SHP77 (cell line): ENCODE results near the gene TEAD1.
A peak's percentile ranks its signal among the peaks of the same experiment; 100 is the strongest.

Source experiments
- DNase-seq, 2 experiments: peaks; one replicate each; lab custom pipeline; 2025; lab: John Stamatoyannopoulos, UW

TEAD1 gene

DNA sequence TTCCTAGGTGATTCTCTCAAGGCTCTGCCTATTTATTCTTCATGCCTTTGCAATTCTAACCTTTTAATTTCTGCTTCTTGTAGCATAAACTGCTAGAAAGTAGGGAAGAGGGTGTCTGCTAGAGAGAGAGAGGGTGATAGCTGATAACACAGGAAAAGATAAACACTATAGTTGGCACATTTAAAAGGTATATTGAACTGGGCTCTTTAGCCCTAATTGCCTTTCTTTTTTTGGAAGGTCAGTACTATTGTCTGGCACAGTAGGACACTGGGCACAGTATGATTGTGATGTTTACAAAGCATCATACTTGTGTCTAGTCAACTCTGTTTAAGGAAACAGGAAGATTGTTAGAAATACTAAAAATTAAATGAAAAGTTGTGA lies 33.3 kb downstream of the TEAD1 start:
- DNase-seq = no peak

GRCh38 chr11:12711496-12711895 lies 37.3 kb downstream of the TEAD1 start:
- DNase-seq = no peak

- no peak for DNase-seq
Measured at GRCh38 chr11:12712132-12712531, 37.9 kb downstream of the TEAD1 start.

- DNase-seq = no peak
Measured at GRCh38 chr11:12715131-12715530, 40.9 kb downstream of the TEAD1 start.

- DNase-seq = no peak
Measured at GRCh38 chr11:12715941-12716340, 41.7 kb downstream of the TEAD1 start.

DNA sequence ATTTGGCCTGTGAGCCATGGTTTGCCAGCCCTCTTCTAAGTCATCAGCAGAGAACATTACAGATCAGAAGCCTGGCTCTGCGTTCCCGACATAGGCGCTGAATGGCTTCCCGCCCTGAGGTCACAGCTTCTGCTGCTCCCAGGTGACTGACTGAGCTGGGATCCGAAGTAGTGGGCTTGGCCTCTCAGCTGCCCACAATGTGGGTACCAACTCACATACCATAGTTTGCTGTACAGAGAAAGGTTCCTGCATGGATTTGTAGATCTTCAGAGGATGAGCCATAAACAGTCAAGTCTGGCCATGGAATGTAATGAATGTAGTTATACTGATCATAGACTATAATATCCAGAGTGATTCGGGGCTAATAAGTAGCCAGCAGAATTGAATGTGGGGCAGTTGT lies 42.6 kb downstream of the TEAD1 start:
- DNase-seq = no peak

DNA sequence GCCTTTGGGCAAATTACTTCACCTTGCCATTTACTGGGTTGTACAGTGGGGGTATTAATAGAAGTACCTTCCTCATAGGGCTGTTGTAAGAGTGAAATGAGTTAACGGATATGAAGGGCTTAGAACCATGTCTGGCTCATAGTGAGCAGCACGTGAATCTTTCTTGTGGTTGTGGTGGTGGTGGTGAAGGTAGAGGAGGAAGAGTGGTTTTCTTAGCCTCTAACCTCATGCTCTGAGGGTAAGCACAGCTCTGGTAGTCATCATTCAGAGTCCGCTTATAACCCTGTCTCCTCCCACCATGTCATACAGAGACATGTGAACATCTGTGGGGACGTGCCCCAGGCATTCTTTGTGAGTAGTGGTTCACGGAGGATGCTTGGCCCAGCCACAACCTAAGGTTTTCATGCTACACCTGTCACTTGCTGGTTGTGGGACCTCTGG lies 43.6 kb downstream of the TEAD1 start:
- DNase-seq = no peak

DNA sequence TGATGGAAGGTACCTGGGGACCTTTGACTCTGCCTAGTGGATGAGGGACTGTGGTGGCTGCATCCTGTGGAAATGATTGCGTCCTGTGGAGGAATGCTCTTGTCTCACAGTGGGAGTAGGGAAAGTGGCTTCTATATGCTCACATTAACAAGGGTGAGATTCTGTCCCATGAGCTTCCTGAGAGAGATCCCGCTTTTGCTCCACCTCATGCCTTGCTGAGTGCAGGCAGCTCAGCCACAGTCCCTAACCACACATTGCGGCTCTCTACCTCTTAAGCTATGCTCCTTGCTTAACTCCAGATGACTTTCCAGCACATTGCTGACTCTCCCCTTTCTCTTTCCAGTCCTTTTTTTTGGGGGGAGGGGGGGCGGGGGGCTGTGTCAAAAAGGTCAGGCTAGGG lies 45.0 kb downstream of the TEAD1 start:
- DNase-seq = no peak

- DNase-seq = no peak
Measured at GRCh38 chr11:12721816-12722604, 47.8 kb downstream of the TEAD1 start.

- no peak for DNase-seq
Measured at GRCh38 chr11:12723421-12724300, 49.4 kb downstream of the TEAD1 start.

GRCh38 chr11:12724301-12725054 lies 50.3 kb downstream of the TEAD1 start:
- peak; percentile 53 to 61 for DNase-seq

- DNase-seq = no peak
Measured at GRCh38 chr11:12725055-12725862, 51.0 kb downstream of the TEAD1 start.

GRCh38 chr11:12725863-12726682 lies 51.9 kb downstream of the TEAD1 start:
- DNase-seq = no peak

DNA sequence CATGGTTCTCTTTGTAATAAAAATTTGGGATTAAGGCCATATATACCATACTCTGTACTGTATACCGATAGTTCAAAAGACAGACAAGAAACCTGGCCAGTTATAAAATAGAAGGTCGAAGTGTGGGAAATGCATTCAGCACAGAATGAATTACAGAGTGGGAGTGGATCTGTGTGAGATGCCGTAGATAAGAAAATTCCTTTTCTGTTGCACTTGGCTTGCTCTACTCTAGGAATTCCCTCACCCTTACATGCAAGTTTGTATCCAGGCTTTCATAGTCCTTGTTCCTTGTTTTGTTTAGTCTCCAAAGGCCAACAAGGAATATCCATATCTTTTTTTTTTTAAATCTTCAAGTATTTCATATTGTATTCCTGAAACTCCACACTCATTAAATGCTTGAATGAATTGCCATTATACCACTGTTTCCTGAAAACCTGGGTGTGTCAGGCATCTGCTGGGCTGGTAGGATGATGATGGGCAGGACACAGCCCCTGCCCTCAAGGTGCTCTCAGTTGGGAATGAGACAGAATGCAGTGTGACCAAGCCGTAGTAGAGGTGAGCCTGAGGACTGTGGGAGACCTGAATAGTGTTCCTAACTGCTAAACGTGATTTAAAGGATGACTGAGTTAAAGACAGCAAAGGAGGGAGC lies 53.5 kb downstream of the TEAD1 start:
- DNase-seq = no peak

DNA sequence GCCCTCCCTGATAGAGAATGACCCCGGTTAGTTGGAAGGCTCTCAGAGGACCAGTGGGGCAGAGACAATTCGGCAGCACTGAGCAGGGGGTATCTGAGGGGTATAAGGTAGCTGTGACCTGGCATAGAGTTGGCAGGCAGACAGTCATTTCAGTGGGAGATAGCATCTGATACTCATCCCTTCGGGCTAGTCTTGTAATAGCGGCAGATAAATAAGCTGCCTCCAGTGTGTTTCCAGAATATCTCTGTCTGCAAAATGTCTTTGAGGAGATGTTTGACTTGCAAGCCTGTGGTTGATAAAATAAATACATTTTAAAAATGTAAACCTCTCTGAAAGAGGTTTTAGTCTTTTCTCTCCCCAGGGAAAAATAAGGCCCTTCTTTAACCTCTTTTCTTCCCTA lies 54.2 kb downstream of the TEAD1 start:
- DNase-seq = no peak

- DNase-seq = no peak
Measured at GRCh38 chr11:12729941-12730340, 55.7 kb downstream of the TEAD1 start.

- no peak for DNase-seq
Measured at GRCh38 chr11:12731841-12732336, 57.7 kb downstream of the TEAD1 start.

- no peak for DNase-seq
Measured at GRCh38 chr11:12733091-12733490, 58.9 kb downstream of the TEAD1 start.

DNA sequence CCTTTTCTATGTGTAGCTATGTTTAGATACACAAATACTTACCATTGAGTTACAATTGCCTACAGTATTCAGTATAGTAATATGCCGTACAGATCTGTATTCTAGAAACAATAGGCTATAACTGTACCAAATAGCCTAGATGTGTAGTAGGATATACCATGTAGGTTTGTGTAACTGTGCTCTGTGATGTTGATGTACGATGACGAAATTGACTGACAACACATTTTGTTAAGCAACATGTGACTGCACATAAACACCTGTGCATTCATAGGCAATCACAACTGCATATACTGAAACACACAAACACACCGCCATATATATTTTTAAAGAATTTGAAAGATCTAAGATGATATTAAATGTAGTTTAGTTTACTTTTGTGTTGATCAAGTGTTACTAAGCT lies 60.4 kb downstream of the TEAD1 start:
- no peak for DNase-seq

GRCh38 chr11:12735262-12735661 lies 61.0 kb downstream of the TEAD1 start:
- no peak for DNase-seq
